Non-pigmented ciliary epithelial cell (primary cell): Measurements from ENCODE around the gene NPIPA1.
"Not testable (repeated sequence)": the region's sequence is repeated elsewhere in the genome, so short reads cannot be mapped to it uniquely, and the experiment has no call there.

Experiments used
- DNase-seq: peaks from one replicate; pipeline ENCODE4 v3.0.0-alpha.2; 2010; ENCODE audit warnings: low read depth

NPIPA1 gene

DNA sequence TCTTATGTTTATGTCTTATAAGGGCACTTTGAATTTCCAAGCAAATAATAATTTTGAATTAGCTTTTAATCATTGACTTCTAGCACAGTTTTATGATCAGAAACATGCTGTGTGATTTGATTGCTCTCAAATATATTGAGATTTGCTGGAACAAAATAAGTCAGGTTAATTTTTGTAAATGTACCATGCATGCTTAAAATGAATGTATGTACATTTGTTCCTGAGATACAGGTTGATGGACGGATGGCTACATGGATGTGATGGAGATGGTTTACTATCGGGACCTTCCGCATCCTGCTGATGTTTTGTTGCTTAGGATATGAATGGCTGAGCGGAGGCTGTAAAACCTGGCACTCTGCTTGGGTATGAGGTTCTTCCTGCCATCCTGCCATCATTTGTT, at the start of gene NPIPA1:
TSS of gene NPIPA1 (plus strand) at position 301 of the 400 bp plus-strand sequence. CDS start at position 301, 0 bp downstream.
- DNase-seq: not testable (repeated sequence)

DNA sequence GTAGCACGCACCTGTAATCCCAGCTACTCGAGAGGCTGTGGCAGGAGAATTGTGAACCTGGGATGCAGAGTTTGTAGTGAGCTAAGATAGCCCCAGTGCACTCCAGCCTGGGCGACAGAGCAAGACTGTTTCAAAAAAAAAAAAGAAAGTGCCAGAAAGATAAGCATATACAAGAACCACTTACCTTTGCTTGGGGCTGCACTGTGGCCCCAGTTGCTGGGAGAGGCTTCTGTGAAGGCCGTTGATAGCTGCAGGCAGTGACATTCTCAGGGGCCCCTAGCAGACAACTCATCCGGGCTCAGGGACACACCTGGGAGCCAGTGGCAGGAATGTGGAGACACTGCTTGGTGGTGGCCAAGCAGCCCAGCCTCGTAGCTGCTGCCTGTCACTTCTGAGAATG, 45.1 kb upstream of the NPIPA1 start:
- DNase-seq: not testable (repeated sequence)

DNA sequence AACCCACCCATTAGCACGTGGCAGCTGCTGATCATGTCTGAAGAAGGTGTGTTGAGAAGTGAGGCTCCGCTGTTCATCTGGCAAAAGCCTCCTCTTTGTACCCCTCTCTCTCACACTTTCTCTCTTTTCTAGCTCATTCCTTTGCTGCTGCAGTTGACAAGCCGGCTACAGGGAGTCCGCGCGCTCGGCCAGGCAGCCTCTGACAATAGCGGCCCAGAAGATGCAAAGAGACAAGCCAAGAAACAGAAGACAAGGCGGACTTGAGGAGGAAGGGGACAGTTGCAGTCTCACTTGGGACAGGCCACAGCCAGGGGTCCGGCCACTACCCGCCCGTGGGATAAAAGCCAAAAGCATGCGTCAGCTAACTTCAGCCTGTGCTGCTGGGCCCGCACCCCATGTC, 41.9 kb upstream of the NPIPA1 start:
- not testable (repeated sequence) for DNase-seq

DNA sequence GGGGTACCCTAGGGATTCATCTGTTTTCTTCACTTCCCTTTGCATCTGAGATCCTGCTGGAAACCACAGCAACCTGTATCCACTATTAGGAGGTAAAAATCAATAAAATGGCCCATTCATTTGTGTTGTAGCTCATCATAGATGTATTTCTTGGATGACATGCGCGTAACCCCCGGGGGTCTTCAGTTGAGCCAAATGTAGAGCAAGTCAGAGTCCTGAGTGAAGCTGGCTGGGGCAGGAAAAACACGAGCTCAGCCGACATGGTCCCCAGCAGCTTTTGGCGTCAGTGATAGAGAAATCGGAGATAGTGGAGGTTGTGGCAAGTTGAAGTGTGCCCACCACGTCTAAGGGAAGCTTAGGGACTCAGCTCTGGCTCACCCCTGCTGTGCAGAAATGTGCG, 41.2 kb upstream of the NPIPA1 start:
- DNase-seq: not testable (repeated sequence)

DNA sequence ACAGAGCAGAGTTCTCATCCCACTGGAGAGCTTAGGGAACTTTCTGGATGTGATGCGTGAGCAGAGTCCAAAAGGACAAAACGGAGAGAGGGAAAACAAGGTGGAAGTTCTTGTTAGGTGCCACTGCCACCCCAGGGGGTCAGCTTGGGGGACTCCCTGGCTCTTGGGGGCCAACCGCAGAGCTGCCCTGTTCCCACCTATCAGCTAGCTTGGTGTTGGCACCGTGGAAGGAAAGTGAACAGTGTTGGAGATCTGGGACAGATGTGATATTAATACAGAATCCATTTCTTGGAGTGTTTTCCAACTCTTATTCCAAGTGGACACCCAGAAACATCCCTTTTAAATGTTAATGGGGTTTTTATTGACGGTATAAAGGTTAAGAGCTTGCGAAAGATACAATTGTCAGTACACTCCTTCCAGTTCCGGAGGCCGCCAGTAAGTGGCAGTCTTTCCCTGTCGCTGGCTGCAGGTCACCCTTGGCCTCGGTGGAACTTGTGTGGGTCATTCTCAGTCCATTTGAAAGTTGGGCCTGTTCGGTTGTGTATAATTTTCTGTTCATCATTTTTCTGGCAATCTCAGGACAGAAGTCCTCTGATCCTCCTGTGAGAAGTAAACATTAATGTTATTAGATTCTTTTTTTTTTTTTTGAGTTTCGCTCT, 40.1 kb upstream of the NPIPA1 start:
- DNase-seq: not testable (repeated sequence)

GRCh38 chr16:14898162-14898561, 39.1 kb upstream of the NPIPA1 start:
- not testable (repeated sequence) for DNase-seq

DNA sequence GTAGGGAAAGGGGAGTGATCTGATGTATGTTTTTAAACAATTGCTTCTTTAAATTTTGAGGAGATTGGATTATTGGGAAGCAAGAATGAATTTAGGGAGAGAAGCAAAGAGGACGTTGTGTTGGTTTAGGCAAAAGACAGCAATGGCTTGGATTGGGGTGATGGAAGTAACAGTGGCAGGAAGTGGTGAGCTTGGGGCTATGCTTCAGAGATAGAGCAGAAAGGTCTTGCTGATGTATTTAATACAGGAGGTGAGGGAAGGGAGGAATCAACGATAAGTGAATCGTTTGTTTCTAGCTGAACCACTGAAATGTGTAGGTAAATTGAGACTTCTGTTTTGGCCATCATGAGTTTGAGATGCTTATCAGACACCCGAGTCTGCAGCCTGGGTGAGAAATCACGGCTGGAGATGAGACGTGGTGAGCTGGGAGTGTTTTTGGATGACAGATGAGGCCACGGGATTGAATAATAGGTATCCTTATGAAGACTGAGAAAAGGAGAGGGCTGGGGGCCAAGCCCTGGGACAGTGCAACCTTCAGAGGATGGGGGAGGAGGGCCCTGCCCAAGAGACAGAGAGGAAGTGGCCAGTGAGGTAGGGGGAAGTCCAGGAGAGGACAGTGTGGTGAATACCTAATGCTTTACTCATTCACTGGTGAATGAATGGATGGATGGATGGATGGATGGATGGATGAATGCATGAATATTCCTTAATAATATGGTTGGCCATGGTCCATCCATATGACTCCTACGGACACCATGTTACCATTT, 33.9 kb upstream of the NPIPA1 start:
- not testable (repeated sequence) for DNase-seq

DNA sequence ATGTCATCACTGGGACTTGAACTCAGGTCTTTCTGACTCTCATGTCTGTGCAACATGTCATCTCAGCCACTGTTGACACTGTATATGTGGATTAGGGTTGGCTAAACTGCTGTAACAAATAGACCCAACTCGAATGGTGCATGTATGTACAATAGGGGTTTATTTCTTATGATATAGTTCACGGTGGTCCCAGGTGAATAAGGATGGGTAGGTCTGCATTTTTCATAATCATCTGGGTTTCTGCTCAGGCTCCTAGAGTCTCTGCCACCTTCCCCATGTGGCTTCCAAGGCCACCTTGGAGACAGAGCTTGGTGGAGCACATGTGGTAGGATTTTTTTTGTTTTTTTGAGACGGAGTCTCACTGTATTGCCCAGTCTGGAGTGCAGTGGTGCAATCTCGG, 27.5 kb upstream of the NPIPA1 start:
- DNase-seq: not testable (repeated sequence)

DNA sequence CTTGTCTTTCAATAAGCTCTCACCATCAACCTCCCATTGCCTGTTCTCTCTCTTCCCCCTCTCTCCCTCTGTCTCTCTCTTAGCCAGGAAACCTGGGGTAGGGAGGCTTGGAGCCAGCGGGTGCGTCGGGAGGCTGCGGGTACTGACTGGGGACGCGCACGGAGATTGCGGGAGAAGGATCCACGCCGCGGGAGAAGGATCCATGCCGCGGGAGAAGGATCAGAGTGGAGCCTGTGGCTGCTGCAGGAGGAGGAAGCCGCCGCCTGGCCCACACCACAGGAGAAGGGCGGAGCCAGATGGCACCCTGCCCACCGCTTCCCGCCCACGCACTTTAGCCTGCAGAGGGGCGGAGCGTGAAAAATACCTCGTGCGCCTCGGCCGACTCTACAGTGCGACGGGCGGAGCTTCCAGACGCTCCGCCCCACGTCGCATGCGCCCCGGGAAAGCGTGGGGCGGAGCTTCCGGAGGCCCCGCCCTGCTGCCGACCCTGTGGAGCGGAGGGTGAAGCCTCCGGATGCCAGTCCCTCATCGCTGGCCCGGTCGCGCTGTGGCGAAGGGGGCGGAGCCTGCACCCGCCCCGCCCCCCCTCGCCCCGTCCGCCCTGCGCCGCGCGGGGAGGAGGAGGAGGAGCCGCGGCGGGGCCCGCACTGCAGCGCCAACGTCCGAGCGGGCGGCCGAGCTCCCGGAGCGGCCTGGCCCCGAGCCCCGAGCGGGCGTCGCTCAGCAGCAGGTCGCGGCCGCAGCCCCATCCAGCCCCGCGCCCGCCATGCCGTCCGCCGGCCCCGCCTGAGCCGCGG, 26.2 kb upstream of the NPIPA1 start:
- DNase-seq: not testable (repeated sequence)

GRCh38 chr16:14911954-14912353, 25.3 kb upstream of the NPIPA1 start:
- DNase-seq: not testable (repeated sequence)

- not testable (repeated sequence) for DNase-seq
Measured at GRCh38 chr16:14912588-14912987, 24.7 kb upstream of the NPIPA1 start.

DNA sequence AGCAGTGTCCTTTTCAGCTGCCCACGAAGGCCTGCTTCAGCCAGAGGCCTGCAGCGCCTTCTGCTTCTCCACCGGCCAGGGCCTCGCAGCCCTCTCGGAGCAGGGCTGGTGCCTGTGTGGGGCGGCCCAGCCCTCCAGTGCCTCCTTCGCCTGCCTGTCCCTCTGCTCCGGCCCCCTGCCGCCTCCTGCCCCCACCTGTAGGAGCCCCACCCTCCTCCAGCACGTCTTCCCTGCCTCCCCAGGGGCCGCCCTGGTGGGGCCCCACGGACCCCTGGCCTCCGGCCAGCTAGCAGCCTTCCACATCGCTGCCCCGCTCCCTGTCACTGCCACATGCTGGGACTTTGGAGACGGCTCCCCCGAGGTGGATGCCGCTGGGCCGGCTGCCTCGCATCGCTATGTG, 18.7 kb upstream of the NPIPA1 start:
- DNase-seq: not testable (repeated sequence)

GRCh38 chr16:14919837-14920600, 17.2 kb upstream of the NPIPA1 start:
- DNase-seq: not testable (repeated sequence)

- not testable (repeated sequence) for DNase-seq
Measured at GRCh38 chr16:14922285-14922684, 15.0 kb upstream of the NPIPA1 start.

GRCh38 chr16:14922968-14923367, 14.3 kb upstream of the NPIPA1 start:
- not testable (repeated sequence) for DNase-seq

- DNase-seq: not testable (repeated sequence)
Measured at GRCh38 chr16:14923394-14924088, 13.7 kb upstream of the NPIPA1 start.

GRCh38 chr16:14924359-14924758, 12.9 kb upstream of the NPIPA1 start:
- not testable (repeated sequence) for DNase-seq

DNA sequence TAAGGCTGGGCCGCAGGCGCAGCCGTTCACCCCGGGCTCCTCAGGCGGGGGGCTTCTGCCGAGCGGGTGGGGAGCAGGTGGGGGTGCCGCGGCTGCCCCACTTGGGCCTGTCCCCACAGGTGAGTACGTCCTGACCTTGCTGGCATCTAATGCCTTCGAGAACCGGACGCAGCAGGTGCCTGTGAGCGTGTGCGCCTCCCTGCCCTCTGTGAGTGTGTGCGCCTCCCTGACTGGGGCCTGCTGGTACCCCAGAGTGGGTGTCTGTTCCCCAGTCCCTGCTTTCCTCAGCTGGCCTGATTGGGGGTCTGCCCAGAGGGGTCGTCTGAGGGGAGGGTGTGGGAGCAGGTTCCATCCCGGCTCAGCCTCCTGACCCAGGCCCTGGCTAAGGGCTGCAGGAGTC, 12.3 kb upstream of the NPIPA1 start:
- DNase-seq: not testable (repeated sequence)

DNA sequence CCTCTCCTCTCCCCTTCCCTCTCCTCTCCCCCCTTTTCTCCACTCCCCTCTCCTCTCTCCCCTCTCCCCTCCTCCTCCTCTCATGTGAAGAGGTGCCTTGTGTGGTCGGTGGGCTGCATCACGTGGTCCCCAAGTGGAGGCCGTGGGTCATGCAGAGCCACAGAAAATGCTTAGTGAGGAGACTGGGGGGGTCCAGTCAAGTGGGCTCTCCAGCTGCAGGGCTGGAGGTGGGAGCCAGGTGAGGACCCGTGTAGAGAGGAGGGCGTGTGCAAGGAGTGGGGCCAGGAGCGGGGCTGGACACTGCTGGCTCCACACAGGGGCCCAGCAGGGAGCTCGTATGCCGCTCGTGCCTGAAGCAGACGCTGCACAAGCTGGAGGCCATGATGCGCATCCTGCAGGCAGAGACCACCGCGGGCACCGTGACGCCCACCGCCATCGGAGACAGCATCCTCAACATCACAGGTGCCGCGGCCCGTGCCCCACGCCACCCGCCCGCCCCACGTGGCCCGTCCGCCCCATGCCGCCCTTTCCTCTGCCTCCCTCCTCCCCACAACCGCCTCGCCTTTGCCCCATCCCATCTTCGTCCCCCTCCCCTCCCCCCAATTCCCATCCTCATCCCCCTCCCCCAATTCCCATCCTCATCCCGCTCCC, 9.1 kb upstream of the NPIPA1 start:
- DNase-seq: not testable (repeated sequence)

GRCh38 chr16:14929176-14929575, 8.1 kb upstream of the NPIPA1 start:
- not testable (repeated sequence) for DNase-seq
